KMS-11 (cell line): ENCODE results near the gene MCEMP1.

Experiments used
- H2AFZ ChIP-seq: fragments of 200-600 bp; sonication (generic); 2 replicates; pipeline ENCODE4 v1.6.1; 2016; ENCODE audit warnings: antibody characterized with exemption, mixed run types, low read depth
- H3K27ac ChIP-seq: fragments of 200-600 bp; sonication (generic); 2 replicates; pipeline ENCODE4 v1.6.1; 2016; ENCODE audit warnings: mild to moderate bottlenecking, mixed run types
- H3K27me3 ChIP-seq: fragments of 200-600 bp; sonication (generic); 2 replicates; pipeline ENCODE4 v1.6.1; 2017; ENCODE audit warnings: mild to moderate bottlenecking, low read depth, mixed run types, moderate library complexity; ENCODE audit not compliant: insufficient read depth
- H3K36me3 ChIP-seq: fragments of 200-600 bp; sonication (generic); 2 replicates; pipeline ENCODE4 v1.6.1; 2017; ENCODE audit warnings: mild to moderate bottlenecking, mixed run types; ENCODE audit not compliant: insufficient read depth
- H3K4me1 ChIP-seq: fragments of 200-600 bp; sonication (generic); 2 replicates; pipeline ENCODE4 v1.6.1; 2016; ENCODE audit warnings: mild to moderate bottlenecking, low read depth, mixed run types; ENCODE audit not compliant: poor library complexity, severe bottlenecking
- H3K4me2 ChIP-seq: fragments of 200-600 bp; sonication (generic); 2 replicates; pipeline ENCODE4 v1.7.0; 2016; ENCODE audit warnings: mild to moderate bottlenecking, mixed run types
- H3K4me3 ChIP-seq: fragments of 200-600 bp; sonication (generic); IDR thresholded peaks from 2 replicates; pipeline ENCODE4 v1.6.1; 2017; ENCODE audit warnings: low read depth, low read length, mixed read lengths; ENCODE audit not compliant: insufficient read depth
- H3K79me2 ChIP-seq: fragments of 200-600 bp; sonication (generic); 2 replicates; pipeline ENCODE4 v1.6.1; 2016; ENCODE audit warnings: low read depth, mixed run types; ENCODE audit not compliant: insufficient read depth
- H3K9ac ChIP-seq: fragments of 200-600 bp; sonication (generic); 2 replicates; pipeline ENCODE4 v1.6.1; 2016; ENCODE audit warnings: mild to moderate bottlenecking, mixed run types
- H4K20me1 ChIP-seq: fragments of 200-600 bp; sonication (generic); 2 replicates; pipeline ENCODE4 v1.6.1; 2016; ENCODE audit warnings: mild to moderate bottlenecking, mixed run types; ENCODE audit not compliant: insufficient read depth
- TF ChIP-seq, protein P1 (sequence below): fragments of 200-600 bp; sonication (generic); conservative IDR thresholded peaks from 2 replicates; pipeline ENCODE4 v1.6.1; 2017; ENCODE audit warnings: low read depth, mild to moderate bottlenecking, antibody characterized with exemption, low read length, moderate library complexity, mixed read lengths

Gene MCEMP1

GRCh38 chr19:7652061-7652641 lies 24.7 kb upstream of the MCEMP1 start:
- no peaks in the 10 kb centered on the region for H3K79me2 ChIP-seq
- no peak overlapping the region for H3K27ac ChIP-seq
- peak overlapping the region; percentile 85 for H2AFZ ChIP-seq
- H4K20me1 ChIP-seq, result no peaks in the 10 kb centered on the region
- no peak overlapping the region; the same call in 1 of the 2 replicates for H3K9ac ChIP-seq
- TF ChIP-seq, protein P1, sequence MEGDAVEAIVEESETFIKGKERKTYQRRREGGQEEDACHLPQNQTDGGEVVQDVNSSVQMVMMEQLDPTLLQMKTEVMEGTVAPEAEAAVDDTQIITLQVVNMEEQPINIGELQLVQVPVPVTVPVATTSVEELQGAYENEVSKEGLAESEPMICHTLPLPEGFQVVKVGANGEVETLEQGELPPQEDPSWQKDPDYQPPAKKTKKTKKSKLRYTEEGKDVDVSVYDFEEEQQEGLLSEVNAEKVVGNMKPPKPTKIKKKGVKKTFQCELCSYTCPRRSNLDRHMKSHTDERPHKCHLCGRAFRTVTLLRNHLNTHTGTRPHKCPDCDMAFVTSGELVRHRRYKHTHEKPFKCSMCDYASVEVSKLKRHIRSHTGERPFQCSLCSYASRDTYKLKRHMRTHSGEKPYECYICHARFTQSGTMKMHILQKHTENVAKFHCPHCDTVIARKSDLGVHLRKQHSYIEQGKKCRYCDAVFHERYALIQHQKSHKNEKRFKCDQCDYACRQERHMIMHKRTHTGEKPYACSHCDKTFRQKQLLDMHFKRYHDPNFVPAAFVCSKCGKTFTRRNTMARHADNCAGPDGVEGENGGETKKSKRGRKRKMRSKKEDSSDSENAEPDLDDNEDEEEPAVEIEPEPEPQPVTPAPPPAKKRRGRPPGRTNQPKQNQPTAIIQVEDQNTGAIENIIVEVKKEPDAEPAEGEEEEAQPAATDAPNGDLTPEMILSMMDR, result peak; percentile 90
- H3K4me3 ChIP-seq, result no peak overlapping the region
- H3K4me2 ChIP-seq, result peak overlapping the region; percentile 68
- peaks cover 12% of the 10 kb centered on the region; the same call in 1 of the 2 replicates for H3K27me3 ChIP-seq
- H3K4me1 ChIP-seq, result peaks cover 8% of the 10 kb centered on the region
- H3K36me3 ChIP-seq, result no peaks in the 10 kb centered on the region

- H3K27ac ChIP-seq, result no peak overlapping the region
- no peaks in the 10 kb centered on the region for H3K36me3 ChIP-seq
- TF ChIP-seq, protein P1, result no peak
- H3K4me3 ChIP-seq, result no peak overlapping the region
- H4K20me1 ChIP-seq, result no peaks in the 10 kb centered on the region
- H3K9ac ChIP-seq, result no peak overlapping the region
- peaks cover 8% of the 10 kb centered on the region for H3K4me1 ChIP-seq
- no peak overlapping the region for H2AFZ ChIP-seq
- no peaks in the 10 kb centered on the region for H3K79me2 ChIP-seq
- peaks cover 29% of the 10 kb centered on the region; the same call in 1 of the 2 replicates for H3K27me3 ChIP-seq
- H3K4me2 ChIP-seq, result no peak overlapping the region
These were observed 22.5 kb upstream of the MCEMP1 start for GRCh38 chr19:7654401-7654800.

GRCh38 chr19:7655581-7655980 lies 21.3 kb upstream of the MCEMP1 start:
- H3K4me2 ChIP-seq, result no peak overlapping the region
- no peak overlapping the region for H2AFZ ChIP-seq
- H3K4me3 ChIP-seq, result no peak overlapping the region
- no peak overlapping the region for H3K27ac ChIP-seq
- H4K20me1 ChIP-seq, result no peaks in the 10 kb centered on the region
- no peak overlapping the region for H3K9ac ChIP-seq
- H3K27me3 ChIP-seq, result peaks cover 29% of the 10 kb centered on the region; the same call in 1 of the 2 replicates
- TF ChIP-seq, protein P1, result no peak
- peaks cover 8% of the 10 kb centered on the region for H3K4me1 ChIP-seq
- H3K36me3 ChIP-seq, result no peaks in the 10 kb centered on the region
- H3K79me2 ChIP-seq, result no peaks in the 10 kb centered on the region

DNA sequence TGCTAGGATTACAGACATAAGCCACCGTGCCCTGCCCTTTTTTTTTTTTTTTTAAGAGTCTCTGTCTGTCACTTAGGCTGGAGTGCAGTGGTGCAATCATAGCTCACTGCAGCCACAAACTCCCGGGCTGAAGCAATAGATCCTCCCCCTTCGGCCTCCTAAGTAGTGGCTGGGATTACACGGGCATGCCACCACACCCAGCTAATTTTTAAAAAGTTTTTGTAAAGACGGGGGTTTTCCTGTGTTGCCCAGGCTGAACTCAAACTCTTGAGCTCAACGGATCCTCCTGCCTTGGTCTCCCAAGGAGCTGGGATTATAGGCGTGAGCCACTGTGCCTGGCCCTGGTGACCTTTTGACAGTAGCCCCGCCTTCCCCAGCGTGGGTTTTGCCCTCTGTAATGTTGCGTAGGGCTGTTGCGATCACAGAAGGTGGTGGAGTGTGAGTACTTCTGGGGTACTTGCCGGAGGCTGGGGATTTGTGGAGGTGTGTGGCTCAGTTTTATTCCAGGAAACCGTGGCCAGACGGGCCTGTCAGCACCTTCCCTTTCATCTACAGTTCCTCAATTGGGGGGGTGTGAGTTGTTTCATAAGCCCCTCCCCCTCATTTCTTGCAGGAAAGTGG lies 19.6 kb upstream of the MCEMP1 start:
- no peak overlapping the region for H3K4me3 ChIP-seq
- H3K79me2 ChIP-seq, result no peaks in the 10 kb centered on the region
- no peaks in the 10 kb centered on the region for H4K20me1 ChIP-seq
- peaks cover 2% of the 10 kb centered on the region for H3K4me1 ChIP-seq
- TF ChIP-seq, protein P1, result no peak
- no peak overlapping the region for H3K9ac ChIP-seq
- H3K36me3 ChIP-seq, result no peaks in the 10 kb centered on the region
- no peak overlapping the region for H3K27ac ChIP-seq
- no peak overlapping the region for H2AFZ ChIP-seq
- H3K4me2 ChIP-seq, result no peak overlapping the region
- H3K27me3 ChIP-seq, result peaks cover 35% of the 10 kb centered on the region; the same call in 1 of the 2 replicates
